NCI-H226 (cell line): ENCODE data around the gene EIF3I.

Experiments used
- DNase-seq: peaks from one replicate; pipeline ENCODE4 v3.0.0-alpha.2; 2015

The EIF3I gene

GRCh38 chr1:32198237-32199042 lies 23.8 kb upstream of the EIF3I start:
- no peak for DNase-seq

DNA sequence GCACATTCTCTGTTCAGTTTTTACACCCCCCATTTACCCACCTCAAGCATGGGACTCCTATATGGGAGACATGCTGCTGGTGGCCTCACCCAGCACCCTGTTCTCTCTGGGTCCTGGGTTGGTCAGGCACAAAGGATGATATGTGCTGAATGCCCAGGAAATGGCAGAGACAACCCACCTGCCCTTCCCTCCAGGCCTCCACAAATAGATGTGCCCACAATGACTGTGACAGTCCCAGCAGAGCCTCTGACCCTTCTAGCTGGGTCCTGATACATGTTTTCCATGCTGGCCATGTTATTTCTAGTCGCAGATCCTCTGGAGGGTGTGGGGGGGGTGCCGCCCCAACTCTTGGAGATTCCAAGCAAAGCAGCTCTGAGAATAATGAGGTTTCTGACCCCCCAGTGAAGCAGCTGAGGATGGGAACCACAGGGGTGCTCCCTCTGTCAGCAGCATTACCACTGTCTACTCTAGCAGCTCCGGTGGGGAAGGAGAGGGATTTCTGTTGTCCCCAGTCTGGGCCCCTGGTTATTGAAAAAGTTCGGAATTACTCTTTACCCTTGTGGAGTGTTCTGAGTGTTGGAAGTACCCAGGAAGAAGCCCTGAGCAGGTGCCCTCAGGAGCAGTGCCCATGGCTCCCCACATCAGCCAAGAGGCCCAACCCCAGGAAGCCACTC lies 23.0 kb upstream of the EIF3I start:
- no peak for DNase-seq

- DNase-seq: no peak
Measured at GRCh38 chr1:32199717-32200072, 22.5 kb upstream of the EIF3I start.

- peak; percentile 38 for DNase-seq
Measured at GRCh38 chr1:32200226-32201010, 21.8 kb upstream of the EIF3I start, which contains the start of gene CCDC28B. Gene CCDC28B, plus strand, starts transcription at chr1:32200595. Its CDS starts 1,341 bp downstream, at chr1:32201936.

DNA sequence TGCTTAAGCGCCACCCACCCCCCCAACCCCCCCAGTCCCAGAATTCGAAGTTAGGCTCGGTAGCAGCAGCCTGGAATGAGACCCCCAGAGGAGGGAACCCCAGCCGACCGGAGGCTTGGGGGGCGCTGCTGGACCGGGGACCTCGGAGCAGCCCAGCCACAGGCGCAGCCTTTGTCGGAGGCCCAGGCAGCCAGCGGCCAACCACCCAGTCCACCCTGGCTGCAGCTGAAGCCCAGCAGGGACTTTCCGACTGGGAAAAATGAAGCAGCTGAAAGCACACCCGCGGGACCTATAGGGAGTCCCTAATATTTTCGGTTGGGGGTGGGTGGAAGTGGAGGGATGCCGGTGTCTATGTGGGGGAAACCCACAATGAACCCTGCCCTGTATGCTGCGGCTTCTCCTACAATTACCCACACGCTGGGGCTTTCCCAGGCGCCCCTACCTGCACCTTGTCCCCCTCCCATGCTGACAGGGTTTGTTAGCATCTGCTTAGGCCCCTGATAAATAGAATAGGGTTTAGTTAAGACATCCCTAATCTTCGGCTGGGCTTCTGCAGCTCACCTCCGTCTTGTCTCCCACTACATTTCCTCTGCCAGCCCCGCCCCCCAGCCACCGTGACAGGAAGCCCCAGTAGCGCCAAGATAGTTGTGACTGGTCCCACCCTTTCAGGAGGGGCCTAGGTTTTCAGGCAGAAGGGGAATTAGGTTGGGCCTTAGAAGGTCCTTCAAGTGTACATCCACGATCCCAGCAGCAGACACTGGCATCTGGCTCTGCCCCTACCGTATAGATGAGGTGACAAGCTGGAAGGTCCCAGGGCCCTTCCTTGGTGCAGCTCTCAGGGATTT lies 21.0 kb upstream of the EIF3I start:
- no peak for DNase-seq

DNA sequence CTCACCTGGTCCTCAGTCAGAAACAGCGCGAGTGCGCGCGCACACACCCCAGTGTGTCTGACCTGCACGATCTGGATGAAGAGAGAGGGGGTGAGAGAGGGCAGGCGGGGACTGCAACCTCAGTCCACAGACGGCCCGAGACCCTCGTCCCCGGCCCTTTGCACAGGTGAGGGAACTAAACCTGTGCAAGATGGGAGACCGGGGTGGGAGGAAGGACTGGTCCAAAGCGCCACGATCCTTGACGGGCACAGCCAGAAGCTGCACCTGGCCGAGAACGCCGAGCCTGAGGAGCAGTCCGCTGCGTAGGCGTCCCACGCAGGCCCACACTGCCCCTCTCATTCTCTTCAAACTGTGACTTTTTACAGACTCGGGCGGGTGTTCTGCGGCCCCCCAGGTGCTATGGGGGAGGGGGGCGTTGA lies 17.3 kb upstream of the EIF3I start:
- DNase-seq: no peak

DNA sequence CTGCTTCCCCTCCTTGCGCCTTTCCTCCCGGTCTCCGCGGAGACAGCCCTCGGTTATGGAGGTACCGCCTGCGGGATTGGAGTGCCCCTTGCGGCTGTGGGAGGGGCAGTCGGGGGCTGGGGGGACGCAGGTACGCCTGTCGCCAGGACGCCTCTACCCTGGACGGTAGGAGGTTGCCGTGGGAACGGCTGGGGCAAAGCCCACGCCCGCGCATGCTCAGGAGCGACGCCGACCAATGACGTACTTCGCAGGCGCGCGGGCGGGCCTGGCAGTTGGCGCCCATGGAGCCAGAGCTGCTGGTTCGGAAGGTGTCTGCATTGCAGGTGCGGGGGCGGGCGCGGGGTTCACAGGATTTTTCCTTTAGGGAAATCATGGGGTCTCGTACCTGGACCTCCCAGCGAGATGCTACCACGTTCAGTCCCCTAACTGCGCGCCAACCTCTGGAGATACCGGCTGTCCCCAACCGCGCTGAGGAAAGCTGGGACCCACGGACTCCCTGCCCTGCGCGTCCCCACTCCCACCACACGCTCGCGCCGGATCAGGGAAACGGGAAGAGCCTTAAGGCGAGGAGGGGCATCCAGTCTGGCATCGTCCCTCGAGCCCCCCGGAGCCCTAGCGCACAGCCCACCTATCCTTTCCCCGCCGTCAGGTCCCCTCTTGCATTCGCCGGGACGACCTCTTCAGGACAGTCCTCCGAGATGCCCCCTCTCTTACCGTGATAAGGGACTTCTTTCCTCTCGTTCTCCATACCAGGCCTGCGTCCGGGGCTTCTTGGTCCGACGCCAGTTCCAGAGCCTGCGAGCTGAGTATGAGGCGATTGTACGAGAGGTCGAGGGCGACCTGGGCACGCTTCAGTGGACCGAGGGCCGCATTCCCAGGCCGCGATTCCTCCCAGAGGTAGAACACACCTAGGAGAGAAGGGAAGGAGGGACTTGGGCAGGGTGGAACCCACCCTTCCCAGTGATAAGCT lies 16.5 kb upstream of the EIF3I start, which contains the start of gene IQCC:
Gene IQCC, plus strand, starts transcription at position 271 of the 970 bp plus-strand sequence. Its CDS starts 11 bp downstream, at position 282.
- peak; percentile 81 for DNase-seq

GRCh38 chr1:32208469-32208868 lies 13.7 kb upstream of the EIF3I start:
- DNase-seq: no peak

GRCh38 chr1:32208891-32209328 lies 13.3 kb upstream of the EIF3I start, which contains the start of gene DCDC2B:
Gene DCDC2B, plus strand, starts transcription at chr1:32209089. Its CDS starts 5 bp downstream, at chr1:32209094.
- peak; percentile 65 for DNase-seq

DNA sequence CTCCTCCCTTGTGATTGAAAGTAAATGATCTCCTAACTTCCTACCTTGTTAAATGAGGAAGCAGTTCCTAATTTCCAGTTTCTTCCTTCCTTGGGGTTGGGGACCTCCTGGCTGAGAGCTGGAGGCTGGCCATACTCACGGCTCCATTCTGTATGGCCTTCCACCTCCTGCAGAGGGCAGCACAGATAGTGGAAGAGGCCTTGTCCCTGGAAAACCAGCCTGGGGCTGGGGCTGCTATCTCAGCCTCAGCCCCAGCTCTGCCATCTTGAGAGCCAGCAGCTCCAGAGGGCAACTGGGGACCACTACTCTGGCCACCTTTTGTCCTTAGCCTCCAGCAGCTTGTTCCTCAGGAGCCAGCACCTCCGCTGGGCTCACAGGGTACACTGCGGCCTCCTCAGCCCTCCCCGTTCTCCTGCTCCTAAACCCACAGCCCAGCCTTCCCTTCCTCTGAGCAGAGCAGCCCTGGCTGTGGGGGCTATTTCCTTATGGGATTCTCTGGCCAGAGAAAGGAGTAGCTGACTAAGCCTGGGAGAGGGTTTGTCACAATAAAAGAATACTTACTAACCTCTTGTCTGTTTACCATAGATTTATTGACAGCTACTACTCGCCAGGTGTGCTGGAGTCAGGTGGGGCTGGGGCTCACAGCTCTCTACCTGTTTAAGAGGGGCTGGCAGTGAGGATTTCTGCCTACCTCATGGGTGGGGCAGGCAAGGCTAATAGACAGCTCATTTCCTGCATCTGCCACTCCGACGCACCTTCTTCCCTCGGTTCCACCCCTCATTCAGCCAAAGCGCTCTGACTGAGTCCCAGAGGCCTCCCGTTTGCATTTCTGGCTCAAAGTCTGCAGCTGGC lies 6.4 kb upstream of the EIF3I start:
- peak; percentile 57 for DNase-seq

DNA sequence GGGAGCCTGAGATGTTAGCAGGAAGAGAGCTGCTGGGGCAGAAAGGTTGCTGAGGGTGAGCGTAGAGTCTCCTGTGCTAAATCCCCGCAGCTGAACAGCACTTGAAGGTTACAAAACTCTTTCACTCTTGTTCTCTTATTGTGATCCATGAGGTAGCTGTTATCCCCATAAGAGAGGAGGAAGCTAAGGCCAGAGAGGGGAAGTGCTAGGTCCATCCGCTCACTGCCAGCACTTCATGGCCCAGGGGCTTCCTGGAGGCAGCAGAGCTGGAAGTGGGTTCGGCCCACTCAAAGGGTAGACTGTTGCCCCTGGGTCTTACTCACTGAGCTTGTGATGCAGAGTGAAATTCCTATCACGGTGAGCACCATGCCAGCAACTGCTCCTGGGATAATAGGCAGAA lies 5.6 kb upstream of the EIF3I start:
- no peak for DNase-seq

DNA sequence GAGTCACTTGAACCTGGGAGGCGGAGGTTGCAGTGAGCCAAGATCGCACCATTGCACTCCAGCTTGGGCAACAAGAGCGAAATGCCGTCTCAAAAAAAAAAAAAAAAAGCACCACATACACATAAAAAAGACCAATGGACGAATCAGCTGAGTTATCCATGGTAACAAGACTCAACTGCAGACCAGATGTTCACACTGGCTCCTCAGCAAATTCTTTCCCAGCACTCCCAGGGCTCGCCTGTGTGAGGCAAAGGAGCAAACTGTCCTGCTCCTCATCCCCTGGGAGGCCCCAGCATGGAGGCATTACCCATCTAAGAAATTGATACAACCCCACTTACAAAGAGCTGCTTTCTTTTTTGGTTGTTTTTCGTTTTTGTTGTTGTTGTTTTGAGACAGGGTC lies 3.2 kb upstream of the EIF3I start:
- no peak for DNase-seq

- no peak for DNase-seq
Measured at GRCh38 chr1:32220746-32221580, 1.2 kb upstream of the EIF3I start.

DNA sequence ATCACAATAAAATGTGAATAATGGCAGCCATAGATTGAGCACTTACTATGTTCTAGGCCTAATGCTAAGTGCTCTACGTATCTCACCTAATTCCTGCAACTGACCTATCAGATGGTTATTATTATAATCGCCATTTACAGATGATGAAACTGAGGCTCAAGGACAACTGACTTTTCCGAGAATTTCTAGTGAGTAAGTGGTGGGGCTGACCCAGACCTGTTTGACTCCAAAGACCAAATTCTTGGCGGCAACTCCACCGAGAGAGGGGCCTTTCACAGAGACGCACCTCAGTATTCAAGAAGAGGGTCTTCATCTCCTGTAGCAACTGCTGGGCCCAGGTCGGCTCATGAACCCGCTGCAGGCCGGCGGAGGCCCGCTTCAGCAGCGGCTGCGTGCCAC lies 627 bp upstream of the EIF3I start:
- DNase-seq: no peak

GRCh38 chr1:32223683-32224082 lies 1.5 kb downstream of the EIF3I start:
- no peak for DNase-seq

- no peak for DNase-seq
Measured at GRCh38 chr1:32224285-32224684, 2.1 kb downstream of the EIF3I start.

DNA sequence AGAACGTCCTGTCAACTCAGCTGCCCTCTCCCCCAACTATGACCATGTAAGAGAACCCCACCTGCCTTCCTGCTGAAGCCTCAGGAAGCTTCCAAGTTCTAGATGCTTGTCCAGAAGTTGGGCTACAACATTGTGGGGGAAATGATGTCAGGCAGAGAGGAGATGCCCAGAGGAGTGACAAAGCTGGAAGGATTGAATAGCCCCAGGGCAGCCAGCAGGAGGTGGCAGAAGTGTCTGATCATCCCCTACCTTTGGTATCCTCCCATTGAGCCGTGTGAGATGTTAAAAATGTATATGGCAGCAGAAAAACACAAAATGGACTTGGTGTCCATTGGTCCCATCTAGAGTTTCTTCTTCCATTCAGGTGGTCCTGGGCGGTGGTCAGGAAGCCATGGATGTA lies 6.6 kb downstream of the EIF3I start:
- DNase-seq: no peak

GRCh38 chr1:32231843-32232432 lies 9.7 kb downstream of the EIF3I start:
- no peak for DNase-seq
